Measurements from ENCODE around the gene MFNG. TPM values are rescaled to one million over a fixed set of nuclear protein-coding genes. Genes with fewer than 3 reads are reported as not detected.

Gene MFNG
- total and polyA plus RNA-seq, 7 donors = 8.0 to 33.9 (median 10.8) TPM

DNA sequence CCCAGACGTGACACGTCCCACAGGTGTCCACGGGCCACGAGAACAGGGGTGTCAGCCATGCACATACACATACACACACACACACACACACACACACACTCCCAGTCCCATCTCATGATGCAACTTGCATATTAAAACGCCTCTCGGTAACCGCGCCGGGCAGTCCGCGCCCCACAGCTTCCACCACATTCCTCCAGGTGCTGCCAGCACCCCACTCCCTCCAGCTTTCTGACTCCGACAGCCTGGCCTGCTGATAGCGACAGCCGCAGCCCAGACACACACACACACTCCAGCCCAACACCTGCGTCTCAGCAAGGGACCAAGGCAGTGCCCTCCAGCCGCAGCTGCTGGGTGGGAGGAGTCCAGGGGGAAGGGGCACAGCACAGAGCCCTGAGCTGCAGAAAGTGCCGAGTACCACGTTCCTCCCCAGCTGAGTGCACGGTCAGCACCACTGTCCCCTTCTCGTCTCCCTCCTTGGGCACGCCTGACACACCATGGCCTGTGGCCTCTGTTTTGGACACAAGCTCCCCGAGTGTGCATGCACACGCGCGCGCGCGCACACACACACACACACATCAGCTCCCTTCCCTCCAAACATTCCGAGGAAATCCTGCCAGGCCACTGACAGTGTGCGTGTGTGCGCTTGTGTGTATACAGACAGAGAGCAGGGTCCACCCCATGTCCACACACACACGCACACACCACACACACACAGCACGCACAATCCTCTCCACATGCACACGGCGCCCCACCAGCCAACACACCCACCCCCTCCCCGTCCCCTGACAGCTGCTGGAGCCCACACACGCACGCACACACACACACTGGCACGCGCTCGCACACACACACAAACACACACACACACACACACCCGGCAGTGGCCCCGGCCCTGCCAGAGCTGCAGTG lies 60.1 kb downstream of the MFNG start:
- Histone ChIP-seq H3K4me3 (no peak overlapping the region), H3K27me3 (peaks cover 32 to 88% (median 69%) of the 10 kb centered on the region in 3 donors), H3K9me3 (no peaks in the 10 kb centered on the region), H3K27ac (no peak overlapping the region), H3K4me1 (peaks cover 0 to 22% (median 15%) of the 10 kb centered on the region in 4 donors), H3K36me3 (no peaks in the 10 kb centered on the region)
- TF ChIP-seq EP300 (IDR thresholded peaks at IDR 0.05) (no peak), POLR2A (IDR thresholded peaks at IDR 0.05) (no peak), CTCF (IDR thresholded peaks at IDR 0.05) (no peak), POLR2AphosphoS5 (IDR thresholded peaks at IDR 0.05) (no peak)
- intact Hi-C loops (cut with DNase I) = no loop called here
- DNase-seq = no peak
- 13 to 30% methylated on average over 43 of the region's 43 CpGs for WGBS, 2 donors

DNA sequence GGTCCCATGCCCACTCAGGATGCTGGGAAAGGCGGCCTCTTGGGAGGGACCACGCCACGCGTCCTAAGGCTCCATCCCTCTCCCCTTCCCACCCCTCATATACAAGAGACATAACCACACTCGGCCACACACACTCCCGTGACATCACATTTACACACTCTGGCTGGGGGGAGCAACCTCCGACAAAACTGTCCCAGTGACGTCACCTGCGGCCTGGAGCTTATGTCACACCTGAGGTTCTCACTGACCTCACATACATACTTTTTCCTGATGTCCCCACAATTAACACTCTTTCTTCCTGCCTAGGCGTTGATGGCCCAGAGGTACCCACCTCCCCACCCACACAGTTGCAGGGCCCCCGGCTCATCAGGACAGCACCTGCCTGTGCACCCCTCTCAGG lies 60.8 kb downstream of the MFNG start:
- 64 to 83% methylated on average over 11 of the region's 11 CpGs for WGBS, 2 donors
- intact Hi-C loops (cut with DNase I) = no loop called here
- peaks cover 0 to 27% (median 17%) of the 10 kb centered on the region in 4 donors for H3K4me1 ChIP-seq
- TF ChIP-seq POLR2AphosphoS5 (IDR thresholded peaks at IDR 0.05) (no peak), POLR2A (IDR thresholded peaks at IDR 0.05) (no peak), EP300 (IDR thresholded peaks at IDR 0.05) (no peak), CTCF (IDR thresholded peaks at IDR 0.05) (no peak)
- H3K9me3 ChIP-seq = no peaks in the 10 kb centered on the region
- no peak overlapping the region for H3K27ac ChIP-seq
- DNase-seq = peak; percentile 52
- H3K36me3 ChIP-seq = no peaks in the 10 kb centered on the region
- peaks cover 33 to 88% (median 69%) of the 10 kb centered on the region in 3 donors for H3K27me3 ChIP-seq
- H3K4me3 ChIP-seq = no peak overlapping the region

DNA sequence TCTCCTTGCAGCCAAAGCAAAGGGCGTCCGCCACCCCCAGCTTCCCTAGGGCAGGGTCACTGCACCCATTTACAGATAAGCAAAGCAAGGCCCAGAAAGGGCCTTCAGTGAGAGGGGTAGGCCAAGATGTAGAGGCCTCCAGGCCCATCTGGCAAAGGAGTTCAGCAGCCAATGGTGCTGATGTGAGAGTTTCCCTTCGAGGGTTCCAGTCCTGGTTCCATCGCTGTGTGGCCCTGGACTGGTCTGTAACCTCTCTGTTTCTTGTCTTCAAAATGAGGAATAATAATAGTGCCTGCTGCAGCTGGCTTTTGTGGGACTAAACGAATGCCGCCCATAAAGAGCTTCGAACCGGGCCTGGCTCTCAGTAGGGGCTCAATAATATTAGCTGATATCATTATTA lies 62.9 kb downstream of the MFNG start:
- 83 to 94% methylated on average over 8 of the region's 8 CpGs for WGBS, 2 donors
- intact Hi-C loops (cut with DNase I) = no loop called here

GRCh38 chr22:37421468-37421877 lies 64.7 kb downstream of the MFNG start:
- TF ChIP-seq EP300 (IDR thresholded peaks at IDR 0.05) (no peak), POLR2A (IDR thresholded peaks at IDR 0.05) (no peak), CTCF (IDR thresholded peaks at IDR 0.05) (no peak), POLR2AphosphoS5 (IDR thresholded peaks at IDR 0.05) (no peak)
- no peaks in the 10 kb centered on the region for H3K36me3 ChIP-seq
- intact Hi-C loops (cut with DNase I) = no loop called here
- peaks cover 0 to 14% (median 11%) of the 10 kb centered on the region in 4 donors for H3K4me1 ChIP-seq
- H3K4me3 ChIP-seq = no peak overlapping the region
- H3K9me3 ChIP-seq = no peaks in the 10 kb centered on the region
- WGBS, 2 donors = 65 to 85% methylated on average over 9 of the region's 9 CpGs
- no peak for DNase-seq
- peaks cover 15 to 78% (median 50%) of the 10 kb centered on the region in 3 donors for H3K27me3 ChIP-seq
- no peak overlapping the region for H3K27ac ChIP-seq

More for the DNA sequence above, 62.9 kb downstream of the MFNG start:
- peaks cover 29 to 88% (median 68%) of the 10 kb centered on the region in 3 donors for H3K27me3 ChIP-seq
- peaks cover 0 to 31% (median 25%) of the 10 kb centered on the region in 4 donors for H3K4me1 ChIP-seq
- H3K9me3 ChIP-seq = no peaks in the 10 kb centered on the region
- no peak overlapping the region for H3K4me3 ChIP-seq
- no peak overlapping the region for H3K27ac ChIP-seq
- no peak for DNase-seq
- H3K36me3 ChIP-seq = no peaks in the 10 kb centered on the region
- TF ChIP-seq POLR2A (IDR thresholded peaks at IDR 0.05) (no peak), EP300 (IDR thresholded peaks at IDR 0.05) (no peak), POLR2AphosphoS5 (IDR thresholded peaks at IDR 0.05) (no peak), CTCF (IDR thresholded peaks at IDR 0.05) (no peak)
